Panc1 (cell line): ENCODE measurements around the gene VSNL1. TPM values are rescaled to one million over a fixed set of nuclear protein-coding genes. Genes with fewer than 3 reads are reported as not detected.

Source experiments
- ATAC-seq: fragments of 200-7000 bp; cut with Tn5 transposase; 2 replicates; pipeline ENCODE4 v1.9.1; 2020; ENCODE audit warnings: mild to moderate bottlenecking, moderate library complexity
- BruUV-seq: library from RNA; stranded (reverse); fragments of 400-500 nt; replicated peaks from 2 replicates; lab custom pipeline; 2021; lab: Mats Ljungman, UMichigan
- CTCF ChIA-PET: fragments of 300-600 bp; sonication (Branson Sonifier 250); formaldehyde crosslinking; loops from one replicate; lab custom pipeline; 2022; ENCODE audit warnings: antibody characterized with exemption; lab: Charles Lee
- POLR2A ChIA-PET: fragments of 300-600 bp; sonication (Branson Sonifier 250); formaldehyde crosslinking; loops from one replicate; lab custom pipeline; 2022; ENCODE audit warnings: antibody characterized with exemption; lab: Charles Lee
- DNase-seq: peaks from one replicate; pipeline ENCODE4 v3.0.0-alpha.2; 2010; ENCODE audit warnings: low read depth, low spot score
- H3K27ac ChIP-seq: 2 replicates; pipeline ENCODE4 v1.5.1; 2011; ENCODE audit warnings: mild to moderate bottlenecking, low read length, inconsistent platforms
- H3K27me3 ChIP-seq: fragments of 200-500 bp; sonication (Bioruptor generic); 2 replicates; pipeline ENCODE4 v1.6.0; 2014; ENCODE audit warnings: low read length, inconsistent platforms; ENCODE audit not compliant: control insufficient read depth, insufficient read depth
- H3K36me3 ChIP-seq: fragments of 200-500 bp; sonication (Bioruptor generic); 2 replicates; pipeline ENCODE4 v1.5.1; 2014; ENCODE audit warnings: inconsistent platforms, mild to moderate bottlenecking, low read length, moderate library complexity; ENCODE audit not compliant: control insufficient read depth, insufficient read depth
- H3K4me1 ChIP-seq: 2 replicates; pipeline ENCODE4 v1.5.1; 2011; ENCODE audit warnings: inconsistent platforms, mild to moderate bottlenecking, low read length, moderate library complexity; ENCODE audit not compliant: control insufficient read depth, insufficient read depth
- H3K4me3 ChIP-seq, 2 experiments: 2 replicates each; pipeline ENCODE4 v1.5.1; 2011 to 2012; ENCODE audit warnings: low read depth in 2 of 2, low read length in 2 of 2, mild to moderate bottlenecking in 2 of 2, inconsistent platforms in 1 of 2, moderate library complexity in 1 of 2
- H3K9me3 ChIP-seq: fragments of 200-500 bp; sonication (Bioruptor generic); 2 replicates; pipeline ENCODE4 v1.5.1; 2014; ENCODE audit warnings: low read depth, mild to moderate bottlenecking, inconsistent platforms, low read length, moderate library complexity; ENCODE audit not compliant: control insufficient read depth, insufficient read depth
- CTCF ChIP-seq: fragments of 450-650 bp; IDR thresholded peaks from 2 replicates; pipeline ENCODE4 v1.5.1; 2017; ENCODE audit warnings: mild to moderate bottlenecking
- POLR2AphosphoS5 ChIP-seq: IDR thresholded peaks from 2 replicates; pipeline ENCODE4 v1.6.1; 2012; ENCODE audit warnings: mild to moderate bottlenecking, low read depth, low read length, moderate library complexity
- REST ChIP-seq, 2 experiments: IDR thresholded peaks; 2 replicates each; pipeline ENCODE4 v1.6.1; 2011 to 2012; ENCODE audit warnings: low read depth in 2 of 2, control low read depth in 1 of 2, low read length in 1 of 2, mild to moderate bottlenecking in 1 of 2, moderate library complexity in 1 of 2; ENCODE audit not compliant: insufficient read depth in 1 of 2
- SIN3A ChIP-seq: IDR thresholded peaks from 2 replicates; pipeline ENCODE4 v1.6.1; 2012; ENCODE audit warnings: low read depth, mild to moderate bottlenecking, low read length, moderate library complexity, borderline replicate concordance; ENCODE audit not compliant: insufficient read depth
- TCF7L2 ChIP-seq: IDR thresholded peaks from 2 replicates; pipeline ENCODE4 v1.6.1; 2011; ENCODE audit warnings: mild to moderate bottlenecking, low read depth, low read length, inconsistent platforms
- in situ Hi-C: cut with HindIII; loops from 2 replicates; pipeline ENCODE4 v1.10.0; 2016; ENCODE audit warnings: low sequenced_read_pairs, low pct_unique_long_range_greater_than_20kb
- intact Hi-C: fragments of 100-400 bp; cut with micrococcal nuclease; formaldehyde crosslinking; loops from one replicate; pipeline ENCODE4 v1.10.0; 2022; ENCODE audit not compliant: unreplicated experiment
- total RNA-seq: library from RNA; stranded (reverse); gene quantifications from one replicate; pipeline ENCODE4 v1.2.1, GENCODE V29; 2021; ENCODE audit not compliant: unreplicated experiment

The VSNL1 gene
- total RNA-seq, 1 experiment from 2014 or later = not detected

GRCh38 chr2:17579605-17580318 is 39.3 kb downstream of the VSNL1 start:
- ChIA-PET POLR2A (no interaction called here), CTCF (no interaction called here)
- Histone ChIP-seq H3K4me1 (no peaks in the 10 kb centered on the region), H3K4me3 (no peak overlapping the region), H3K36me3 (no peaks in the 10 kb centered on the region), H3K27ac (no peak overlapping the region), H3K9me3 (no peaks in the 10 kb centered on the region), H3K27me3 (no peaks in the 10 kb centered on the region)
- no peak for ATAC-seq
- in situ Hi-C loops (no loop called here), intact Hi-C loops (no loop called here)
- BruUV-seq = no TSS peak
- no peak for DNase-seq
- TF ChIP-seq REST (IDR thresholded peaks at IDR 0.05; ENCODE audit: insufficient read depth in 1 of 2, low read depth in 2 of 2, low read length in 1 of 2) (no peak), TCF7L2 (no peak), SIN3A (no peak), POLR2AphosphoS5 (no peak), CTCF (no peak)

- TF ChIP-seq CTCF = no peak
- no peak for TF ChIP-seq SIN3A
- TF ChIP-seq REST (IDR thresholded peaks at IDR 0.05; ENCODE audit: insufficient read depth in 1 of 2, low read depth in 2 of 2, low read length in 1 of 2) = no peak
- TF ChIP-seq POLR2AphosphoS5 = no peak
- no peak for TF ChIP-seq TCF7L2
- intact Hi-C loops = no loop called here
- no peak for DNase-seq
- POLR2A ChIA-PET = no interaction called here
- H3K27me3 ChIP-seq = no peaks in the 10 kb centered on the region
- H3K4me3 ChIP-seq = no peak overlapping the region
- ATAC-seq = no peak
- in situ Hi-C loops = no loop called here
- H3K36me3 ChIP-seq = no peaks in the 10 kb centered on the region
- H3K27ac ChIP-seq = no peak overlapping the region
- no peaks in the 10 kb centered on the region for H3K9me3 ChIP-seq
- CTCF ChIA-PET = no interaction called here
- H3K4me1 ChIP-seq = no peaks in the 10 kb centered on the region
- BruUV-seq = no TSS peak
Measured at GRCh38 chr2:17580319-17580715, 39.8 kb downstream of the VSNL1 start.
